ENCODE data around the gene DGKG.

DGKG gene

DNA sequence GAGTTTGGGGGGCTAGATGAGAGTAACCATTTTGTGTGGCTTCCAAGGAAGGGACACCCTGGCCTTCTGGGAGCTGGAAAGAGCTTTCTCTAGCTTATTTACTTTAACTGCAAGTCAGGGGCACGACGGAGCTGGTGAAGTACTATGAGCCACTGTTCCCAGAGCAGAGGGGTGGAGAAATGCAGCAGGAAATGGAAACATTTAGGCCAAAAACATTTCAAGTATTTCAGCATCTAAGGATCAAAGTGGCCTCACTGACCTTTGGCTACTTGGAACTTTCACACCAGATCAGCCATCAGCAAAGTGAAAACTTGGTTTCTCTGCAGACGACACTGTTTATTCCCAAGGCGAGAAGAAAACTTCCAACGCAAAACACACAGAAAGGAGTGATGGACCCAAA lies 7.9 kb downstream of the DGKG start:
- DNase-seq, result no peak
- Histone ChIP-seq H3K36me3 (no peaks in the 10 kb centered on the region), H3K9me3 (ENCODE audit: severe bottlenecking) (no peaks in the 10 kb centered on the region), H3K27me3 (ENCODE audit: insufficient read depth, low read depth, severe bottlenecking) (peaks cover 2% of the 10 kb centered on the region), H3K4me3 (ENCODE audit: low read depth, low read length) (no peak overlapping the region), H3K27ac (no peak overlapping the region)
- TF ChIP-seq, protein P1, sequence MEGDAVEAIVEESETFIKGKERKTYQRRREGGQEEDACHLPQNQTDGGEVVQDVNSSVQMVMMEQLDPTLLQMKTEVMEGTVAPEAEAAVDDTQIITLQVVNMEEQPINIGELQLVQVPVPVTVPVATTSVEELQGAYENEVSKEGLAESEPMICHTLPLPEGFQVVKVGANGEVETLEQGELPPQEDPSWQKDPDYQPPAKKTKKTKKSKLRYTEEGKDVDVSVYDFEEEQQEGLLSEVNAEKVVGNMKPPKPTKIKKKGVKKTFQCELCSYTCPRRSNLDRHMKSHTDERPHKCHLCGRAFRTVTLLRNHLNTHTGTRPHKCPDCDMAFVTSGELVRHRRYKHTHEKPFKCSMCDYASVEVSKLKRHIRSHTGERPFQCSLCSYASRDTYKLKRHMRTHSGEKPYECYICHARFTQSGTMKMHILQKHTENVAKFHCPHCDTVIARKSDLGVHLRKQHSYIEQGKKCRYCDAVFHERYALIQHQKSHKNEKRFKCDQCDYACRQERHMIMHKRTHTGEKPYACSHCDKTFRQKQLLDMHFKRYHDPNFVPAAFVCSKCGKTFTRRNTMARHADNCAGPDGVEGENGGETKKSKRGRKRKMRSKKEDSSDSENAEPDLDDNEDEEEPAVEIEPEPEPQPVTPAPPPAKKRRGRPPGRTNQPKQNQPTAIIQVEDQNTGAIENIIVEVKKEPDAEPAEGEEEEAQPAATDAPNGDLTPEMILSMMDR (IDR thresholded peaks at IDR 0.05; ENCODE audit: low read depth, low read length), result no peak

DNA sequence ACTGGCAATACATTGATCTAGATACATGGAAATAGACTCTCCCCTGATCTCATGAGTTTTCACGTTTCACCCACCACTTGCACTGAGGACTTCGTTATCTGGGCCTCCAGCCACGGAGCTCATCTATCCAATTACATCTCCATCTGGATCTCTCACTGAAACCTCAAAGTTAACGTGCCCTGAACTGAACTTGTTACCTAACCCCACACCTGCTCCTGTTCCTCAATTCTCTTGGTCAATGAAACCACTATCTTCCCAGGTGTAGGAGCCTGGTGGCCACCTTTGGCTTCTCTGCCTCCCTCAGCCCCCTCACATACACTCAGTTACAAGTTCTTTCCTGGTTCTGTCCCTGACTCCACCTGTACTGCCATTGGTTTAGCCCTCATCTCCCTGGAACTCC lies 9.7 kb downstream of the DGKG start:
- no peaks in the 10 kb centered on the region for H3K9me3 ChIP-seq (ENCODE audit: severe bottlenecking)
- H3K36me3 ChIP-seq, result no peaks in the 10 kb centered on the region
- no peak overlapping the region for H3K27ac ChIP-seq
- DNase-seq, result no peak
- peaks cover 2% of the 10 kb centered on the region for H3K27me3 ChIP-seq (ENCODE audit: insufficient read depth, low read depth, severe bottlenecking)
- TF ChIP-seq, protein P1 (IDR thresholded peaks at IDR 0.05; ENCODE audit: low read depth, low read length), result no peak
- no peak overlapping the region for H3K4me3 ChIP-seq (ENCODE audit: low read depth, low read length)

DNA sequence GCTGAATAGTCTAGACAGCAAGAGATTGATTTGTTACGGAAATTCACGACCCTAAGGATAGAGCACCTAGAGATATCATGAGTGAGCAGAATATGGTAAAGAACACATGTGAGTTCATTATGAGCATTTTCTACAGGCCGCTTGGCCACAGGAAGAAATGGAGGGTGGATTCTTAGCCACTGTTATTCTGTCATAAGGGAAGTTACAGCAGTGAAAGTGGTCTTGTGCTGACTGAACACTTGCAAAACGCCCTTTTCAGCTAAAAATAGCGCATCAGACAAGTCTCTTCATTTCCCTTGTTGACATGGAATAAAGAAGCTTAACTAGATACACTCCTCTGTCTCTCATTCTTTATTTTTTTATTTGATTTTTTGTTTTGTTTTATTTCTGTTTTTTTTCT lies 19.8 kb downstream of the DGKG start:
- no peaks in the 10 kb centered on the region for H3K36me3 ChIP-seq
- TF ChIP-seq, protein P1 (IDR thresholded peaks at IDR 0.05; ENCODE audit: low read depth, low read length), result no peak
- H3K9me3 ChIP-seq (ENCODE audit: severe bottlenecking), result no peaks in the 10 kb centered on the region
- H3K27me3 ChIP-seq (ENCODE audit: insufficient read depth, low read depth, severe bottlenecking), result no peaks in the 10 kb centered on the region
- no peak for DNase-seq
- no peak overlapping the region for H3K4me3 ChIP-seq (ENCODE audit: low read depth, low read length)
- no peak overlapping the region for H3K27ac ChIP-seq

DNA sequence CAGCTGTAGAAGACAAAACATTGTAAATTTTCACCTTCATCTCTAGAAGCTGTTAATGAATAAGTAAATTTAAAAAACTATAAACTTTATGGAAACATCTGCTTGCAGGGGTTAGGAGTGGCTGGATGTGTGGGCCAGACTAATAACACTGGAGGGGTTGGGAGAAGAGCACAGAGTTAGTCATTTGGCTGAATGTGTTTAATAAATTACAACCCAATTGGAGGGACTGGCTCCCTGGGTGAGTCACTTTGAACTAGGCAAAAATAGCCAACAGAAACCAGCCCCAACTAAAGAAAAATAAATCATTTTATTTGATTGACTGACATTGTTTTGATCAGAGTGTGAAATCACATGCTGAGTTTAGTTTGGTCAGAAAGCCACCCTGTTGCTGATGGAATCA lies 21.8 kb downstream of the DGKG start:
- no peak overlapping the region for H3K4me3 ChIP-seq (ENCODE audit: low read depth, low read length)
- no peaks in the 10 kb centered on the region for H3K36me3 ChIP-seq
- no peak overlapping the region for H3K27ac ChIP-seq
- H3K9me3 ChIP-seq (ENCODE audit: severe bottlenecking), result no peaks in the 10 kb centered on the region
- H3K27me3 ChIP-seq (ENCODE audit: insufficient read depth, low read depth, severe bottlenecking), result no peaks in the 10 kb centered on the region
- TF ChIP-seq, protein P1 (IDR thresholded peaks at IDR 0.05; ENCODE audit: low read depth, low read length), result no peak
- no peak for DNase-seq

DNA sequence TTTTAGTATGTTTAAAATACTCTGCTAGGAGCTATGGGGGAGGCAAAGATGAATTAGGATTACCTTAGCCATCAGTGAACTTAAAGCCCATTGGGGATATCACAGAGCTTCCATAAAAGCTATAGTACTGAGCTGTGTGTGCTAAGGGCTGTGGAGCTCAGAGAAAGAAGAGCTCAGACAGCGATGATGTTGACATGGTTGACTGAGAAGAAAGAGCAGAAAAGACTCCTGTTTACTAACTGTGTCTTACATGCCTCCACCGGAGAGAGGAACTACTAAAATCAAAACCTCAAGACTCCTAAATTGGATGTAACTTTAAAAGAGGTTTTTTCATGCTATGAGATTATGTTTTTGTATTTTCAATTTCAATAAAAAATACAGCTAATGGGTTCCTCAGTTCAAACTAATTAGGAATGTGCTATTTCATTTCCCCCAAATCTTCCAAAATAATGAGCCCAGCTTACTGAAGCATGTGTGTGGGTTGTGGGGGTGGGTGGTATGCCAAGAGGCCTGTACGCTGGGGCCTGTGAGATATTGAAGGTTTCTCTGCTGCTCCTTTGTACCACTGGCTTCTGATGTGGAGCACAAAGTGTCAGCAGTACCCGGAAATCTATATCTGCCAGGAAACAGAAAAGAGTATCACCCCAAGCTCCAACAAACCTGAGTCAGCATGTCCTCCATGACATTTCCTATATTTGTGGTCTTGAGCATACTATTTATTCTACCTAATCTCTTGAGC lies 22.7 kb downstream of the DGKG start:
- Histone ChIP-seq H3K9me3 (ENCODE audit: severe bottlenecking) (no peaks in the 10 kb centered on the region), H3K27me3 (ENCODE audit: insufficient read depth, low read depth, severe bottlenecking) (no peaks in the 10 kb centered on the region), H3K36me3 (no peaks in the 10 kb centered on the region), H3K27ac (no peak overlapping the region), H3K4me3 (ENCODE audit: low read depth, low read length) (no peak overlapping the region)
- DNase-seq, result no peak
- TF ChIP-seq, protein P1 (IDR thresholded peaks at IDR 0.05; ENCODE audit: low read depth, low read length), result no peak

DNA sequence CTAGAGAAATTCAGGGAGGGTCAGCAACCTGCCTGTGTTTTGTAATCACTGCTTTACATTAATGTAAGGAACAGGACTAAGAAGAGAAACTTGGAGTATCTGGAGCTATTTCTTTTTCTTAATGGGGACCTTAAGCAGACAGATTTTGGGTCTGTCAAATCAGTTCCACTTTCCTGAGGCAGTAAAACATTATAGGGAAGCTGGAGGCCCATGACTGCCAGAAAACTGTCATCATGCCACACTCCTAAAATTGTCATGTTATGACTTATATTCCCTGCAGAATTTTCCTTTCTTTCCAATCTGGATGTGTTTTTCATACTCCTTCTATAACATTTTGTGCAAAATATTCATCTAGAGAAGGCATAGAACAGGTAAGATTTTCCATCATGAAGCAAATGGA lies 28.8 kb downstream of the DGKG start:
- Histone ChIP-seq H3K36me3 (no peaks in the 10 kb centered on the region), H3K4me3 (ENCODE audit: low read depth, low read length) (no peak overlapping the region), H3K9me3 (ENCODE audit: severe bottlenecking) (no peaks in the 10 kb centered on the region), H3K27me3 (ENCODE audit: insufficient read depth, low read depth, severe bottlenecking) (no peaks in the 10 kb centered on the region), H3K27ac (no peak overlapping the region)
- TF ChIP-seq, protein P1 (IDR thresholded peaks at IDR 0.05; ENCODE audit: low read depth, low read length), result no peak
- no peak for DNase-seq
